Gastrocnemius medialis (tissue), 4 donors: Measurements from ENCODE around the gene KANTR. TPM values are rescaled to one million over a fixed set of nuclear protein-coding genes. Genes with fewer than 3 reads are reported as not detected.
A peak's percentile ranks its signal among the peaks of the same experiment; 100 is the strongest.

Experiments used
- ATAC-seq, 2 donors: fragments of 150-250 bp; one replicate each; pipeline ENCODE4 v1.9.1; 2016
- DNase-seq, 2 donors: peaks; one replicate each; pipeline ENCODE4 v3.0.0-alpha.2; 2019
- H3K27ac ChIP-seq, 4 donors: fragments of 200-600 bp; sonication (generic); 1 replicate in 1 of 4; 2 replicates in 3 of 4; pipeline ENCODE4 v1.5.1; 2016 to 2018; ENCODE audit warnings: mild to moderate bottlenecking in 2 of 4, moderate library complexity in 1 of 4
- H3K27me3 ChIP-seq, 3 donors: fragments of 200-600 bp; sonication (generic) in 2 of 3; 1 replicate in 1 of 3; 2 replicates in 2 of 3; pipeline versions ENCODE4 v1.5.1 to v1.6.0; 2016 to 2019; ENCODE audit warnings: mild to moderate bottlenecking in 1 of 3, moderate library complexity in 1 of 3
- H3K36me3 ChIP-seq, 2 donors: fragments of 200-600 bp; sonication (generic) in 1 of 2; one replicate each; pipeline ENCODE4 v1.5.1; 2017 to 2018
- H3K4me1 ChIP-seq, 2 donors: fragments of 200-600 bp; sonication (generic) in 1 of 2; one replicate each; pipeline ENCODE4 v1.5.1; 2016 to 2017; ENCODE audit warnings: mild to moderate bottlenecking in 2 of 2
- H3K4me3 ChIP-seq, 4 donors: fragments of 200-600 bp; sonication (generic) in 3 of 4; 1 replicate in 1 of 4; 2 replicates in 3 of 4; pipeline ENCODE4 v1.5.1; 2016 to 2019; ENCODE audit warnings: mild to moderate bottlenecking in 2 of 4
- H3K9me3 ChIP-seq, 3 donors: fragments of 200-600 bp; sonication (generic) in 2 of 3; 1 replicate in 1 of 3; 2 replicates in 2 of 3; pipeline ENCODE4 v1.5.1; 2016 to 2019
- CTCF ChIP-seq, 5 experiments: fragments of 450-650 bp in 3 of 5; fragments of 200-600 bp in 2 of 5; sonication (generic) in 2 of 5; IDR thresholded peaks in 4 of 5; conservative IDR thresholded peaks in 1 of 5; 1 replicate in 4 of 5; 2 replicates in 1 of 5; pipeline ENCODE4 v1.5.1; 2016 to 2019; ENCODE audit warnings: antibody characterized with exemption in 5 of 5, mild to moderate bottlenecking in 3 of 5, moderate library complexity in 3 of 5
- POLR2A ChIP-seq, 2 donors: fragments of 450-650 bp; IDR thresholded peaks; one replicate each; pipeline ENCODE4 v1.6.1; 2017; ENCODE audit warnings: antibody characterized with exemption in 2 of 2, mild to moderate bottlenecking in 2 of 2, moderate library complexity in 2 of 2
- in situ Hi-C, 4 donors: fragments of 200-750 bp; cut with MboI; loops; one replicate each; pipeline versions ENCODE4 v1.15.0 to v1.8.0; 2017; ENCODE audit warnings: low sequenced_read_pairs in 4 of 4
- intact Hi-C: fragments of 100-400 bp; cut with DNase I; formaldehyde crosslinking; loops from one replicate; pipeline ENCODE4 v1.15.1; 2023; ENCODE audit warnings: low total_unique reads
- total RNA-seq, 4 donors: library from RNA; depleted of rRNA; stranded (reverse); fragments of >200 nt; gene quantifications; one replicate each; pipeline versions ENCODE4 v1.1.0 to v1.2.3, GENCODE V29; 2016

KANTR gene
- total RNA-seq, 4 donors from 2014 or later = 3.0 to 13.0 (median 7.4) TPM

- no peaks in the 10 kb centered on the region for H3K4me1 ChIP-seq
- peaks cover 0 to 25% (median 7%) of the 10 kb centered on the region in 3 donors for H3K27me3 ChIP-seq
- H3K9me3 ChIP-seq = no peaks in the 10 kb centered on the region
- no peaks in the 10 kb centered on the region for H3K36me3 ChIP-seq
- H3K27ac ChIP-seq = no peak overlapping the region
- in situ Hi-C loops (no loop called here), intact Hi-C loops (no loop called here)
- TF ChIP-seq POLR2A (IDR thresholded peaks at IDR 0.05) (no peak), CTCF (IDR thresholded peaks at IDR 0.05 in 4 of 5, conservative IDR thresholded peaks at IDR 0.05 in 1 of 5) (no peak)
- H3K4me3 ChIP-seq = peak overlapping the region in 2 of 4 donors; percentile 31 to 44
- DNase-seq (no peak), ATAC-seq (no peak)
Observed at GRCh38 chrX:53049127-53049517, 44.8 kb upstream of the KANTR start.

DNA sequence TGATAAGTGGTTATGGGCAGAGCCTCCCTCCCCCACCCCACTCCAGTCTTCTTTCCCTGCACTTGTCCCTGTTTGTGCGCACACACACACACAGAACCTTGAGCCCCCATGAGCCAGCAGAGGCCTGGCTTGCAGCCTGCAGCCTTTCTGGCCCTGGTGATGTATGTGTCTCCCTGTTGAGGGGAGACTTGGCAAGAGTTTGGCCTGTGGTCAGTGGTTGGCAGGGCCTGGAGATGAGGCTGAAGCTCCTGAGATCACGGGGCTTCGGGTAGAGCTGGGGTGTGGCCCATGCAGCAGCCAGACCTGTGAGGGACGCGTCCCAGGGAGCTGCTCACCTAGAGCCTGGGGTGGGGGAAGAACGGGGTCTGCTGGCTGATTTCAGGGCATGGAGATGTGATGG lies 43.1 kb upstream of the KANTR start:
- intact Hi-C loops (no loop called here), in situ Hi-C loops (no loop called here)
- ATAC-seq = no peak
- H3K4me1 ChIP-seq = no peaks in the 10 kb centered on the region
- no peak overlapping the region for H3K27ac ChIP-seq
- H3K36me3 ChIP-seq = no peaks in the 10 kb centered on the region
- no peak overlapping the region for H3K4me3 ChIP-seq
- H3K27me3 ChIP-seq = peaks cover 0 to 25% (median 7%) of the 10 kb centered on the region in 3 donors
- TF ChIP-seq POLR2A (IDR thresholded peaks at IDR 0.05) (no peak), CTCF (IDR thresholded peaks at IDR 0.05 in 4 of 5, conservative IDR thresholded peaks at IDR 0.05 in 1 of 5) (no peak)
- DNase-seq = no peak
- H3K9me3 ChIP-seq = no peaks in the 10 kb centered on the region

DNA sequence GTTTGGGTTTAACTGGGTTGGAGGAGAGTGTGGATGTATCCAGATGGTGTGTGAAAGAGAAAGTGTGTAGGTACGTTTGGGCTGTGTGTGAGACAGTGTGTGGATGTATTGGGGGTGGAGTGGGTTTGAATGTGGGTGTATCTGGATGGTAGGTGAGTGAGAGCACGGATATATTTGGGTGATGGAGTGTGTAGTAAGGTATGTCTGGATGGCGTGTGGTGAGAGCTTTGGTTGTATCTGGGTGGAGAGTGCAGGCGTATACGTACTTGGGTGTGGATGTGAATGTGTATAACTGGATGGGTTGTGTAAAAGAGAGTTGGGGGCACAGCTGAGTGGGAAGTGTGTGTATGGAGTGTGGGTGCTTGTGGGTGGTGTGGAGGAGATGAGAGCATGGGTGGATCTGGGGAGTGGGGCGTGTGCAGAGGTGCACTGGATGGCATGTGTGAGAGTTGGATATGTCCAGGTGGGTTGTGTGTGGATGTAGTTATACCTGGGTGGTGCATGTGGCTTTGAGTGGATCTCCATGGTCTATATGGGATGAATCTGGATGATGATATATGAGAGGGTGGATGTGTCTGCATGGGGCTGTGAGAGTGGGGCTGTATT lies 38.6 kb upstream of the KANTR start:
- Histone ChIP-seq H3K27me3 (peaks cover 0 to 11% (median 3%) of the 10 kb centered on the region in 3 donors), H3K4me3 (no peak overlapping the region), H3K9me3 (no peaks in the 10 kb centered on the region), H3K36me3 (no peaks in the 10 kb centered on the region), H3K27ac (no peak overlapping the region), H3K4me1 (no peaks in the 10 kb centered on the region)
- in situ Hi-C loops (no loop called here), intact Hi-C loops (no loop called here)
- TF ChIP-seq POLR2A (IDR thresholded peaks at IDR 0.05) = no peak
- no peak for TF ChIP-seq CTCF (IDR thresholded peaks at IDR 0.05 in 4 of 5, conservative IDR thresholded peaks at IDR 0.05 in 1 of 5)
- ATAC-seq (no peak), DNase-seq (no peak)

DNA sequence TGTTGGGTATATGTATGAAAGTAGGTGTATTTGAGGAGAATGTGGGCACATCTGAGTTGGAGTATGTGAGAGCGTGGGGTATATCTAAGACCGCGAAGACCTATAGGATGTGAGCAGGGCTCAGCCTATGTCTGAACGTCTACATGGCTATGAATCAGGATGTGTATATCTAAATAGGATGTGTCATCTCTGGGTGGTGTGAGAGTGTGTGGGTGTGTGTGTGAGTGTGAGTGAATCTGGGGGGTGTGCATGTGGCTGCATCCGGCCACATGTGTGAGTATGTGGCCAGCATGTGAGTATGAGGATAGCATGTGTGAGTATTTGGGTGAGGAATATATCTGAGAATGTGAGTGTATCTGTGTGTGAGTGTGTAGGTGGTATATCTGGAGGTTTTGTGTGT lies 37.6 kb upstream of the KANTR start:
- Histone ChIP-seq H3K4me3 (no peak overlapping the region), H3K4me1 (no peaks in the 10 kb centered on the region), H3K36me3 (no peaks in the 10 kb centered on the region), H3K9me3 (no peaks in the 10 kb centered on the region), H3K27ac (no peak overlapping the region), H3K27me3 (peaks cover 0 to 3% (median 2%) of the 10 kb centered on the region in 3 donors)
- TF ChIP-seq POLR2A (IDR thresholded peaks at IDR 0.05) = no peak
- TF ChIP-seq CTCF (IDR thresholded peaks at IDR 0.05 in 4 of 5, conservative IDR thresholded peaks at IDR 0.05 in 1 of 5) = no peak
- intact Hi-C loops = no loop called here
- ATAC-seq = no peak
- no peak for DNase-seq
- in situ Hi-C loops = no loop called here

- intact Hi-C loops (no loop called here), in situ Hi-C loops (no loop called here)
Observed at GRCh38 chrX:53065104-53065503, 28.8 kb upstream of the KANTR start.

More at GRCh38 chrX:53065104-53065503, 28.8 kb upstream of the KANTR start:
- Histone ChIP-seq H3K9me3 (no peaks in the 10 kb centered on the region), H3K36me3 (no peaks in the 10 kb centered on the region), H3K27ac (no peak overlapping the region), H3K4me1 (no peaks in the 10 kb centered on the region), H3K4me3 (no peak overlapping the region), H3K27me3 (no peaks in the 10 kb centered on the region)
- ATAC-seq = no peak
- DNase-seq = no peak
- TF ChIP-seq CTCF (IDR thresholded peaks at IDR 0.05 in 4 of 5, conservative IDR thresholded peaks at IDR 0.05 in 1 of 5) (no peak), POLR2A (IDR thresholded peaks at IDR 0.05) (no peak)
